GM13977 (cell line): ENCODE results near the gene VEGFA.

Experiments
- DNase-seq: peaks from one replicate; pipeline ENCODE4 v3.0.0; 2012; ENCODE audit warnings: low spot score
- in situ Hi-C: fragments of 300-500 bp; cut with MboI; formaldehyde crosslinking; loops from one replicate; pipeline ENCODE4 v1.12.0; 2022; ENCODE audit warnings: low sequenced_read_pairs, low pct_unique_long_range_greater_than_20kb, mixed read lengths, inconsistent platforms; ENCODE audit not compliant: unreplicated experiment
- TF ChIP-seq, protein P1 (sequence below): IDR thresholded peaks from 2 replicates; pipeline ENCODE4 v1.5.1; 2012; ENCODE audit warnings: mild to moderate bottlenecking, control low read depth; ENCODE audit not compliant: insufficient read depth; ENCODE audit errors: extremely low read depth, missing control alignments

VEGFA gene

GRCh38 chr6:43767553-43768505 lies 2.2 kb upstream of the VEGFA start:
- in situ Hi-C loops, result no loop called here
- no peak for DNase-seq
- TF ChIP-seq, protein P1, sequence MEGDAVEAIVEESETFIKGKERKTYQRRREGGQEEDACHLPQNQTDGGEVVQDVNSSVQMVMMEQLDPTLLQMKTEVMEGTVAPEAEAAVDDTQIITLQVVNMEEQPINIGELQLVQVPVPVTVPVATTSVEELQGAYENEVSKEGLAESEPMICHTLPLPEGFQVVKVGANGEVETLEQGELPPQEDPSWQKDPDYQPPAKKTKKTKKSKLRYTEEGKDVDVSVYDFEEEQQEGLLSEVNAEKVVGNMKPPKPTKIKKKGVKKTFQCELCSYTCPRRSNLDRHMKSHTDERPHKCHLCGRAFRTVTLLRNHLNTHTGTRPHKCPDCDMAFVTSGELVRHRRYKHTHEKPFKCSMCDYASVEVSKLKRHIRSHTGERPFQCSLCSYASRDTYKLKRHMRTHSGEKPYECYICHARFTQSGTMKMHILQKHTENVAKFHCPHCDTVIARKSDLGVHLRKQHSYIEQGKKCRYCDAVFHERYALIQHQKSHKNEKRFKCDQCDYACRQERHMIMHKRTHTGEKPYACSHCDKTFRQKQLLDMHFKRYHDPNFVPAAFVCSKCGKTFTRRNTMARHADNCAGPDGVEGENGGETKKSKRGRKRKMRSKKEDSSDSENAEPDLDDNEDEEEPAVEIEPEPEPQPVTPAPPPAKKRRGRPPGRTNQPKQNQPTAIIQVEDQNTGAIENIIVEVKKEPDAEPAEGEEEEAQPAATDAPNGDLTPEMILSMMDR, result no peak

GRCh38 chr6:43768506-43768860 lies 1.5 kb upstream of the VEGFA start:
- in situ Hi-C loops, result no loop called here
- no peak for DNase-seq
- TF ChIP-seq, protein P1, result no peak

DNA sequence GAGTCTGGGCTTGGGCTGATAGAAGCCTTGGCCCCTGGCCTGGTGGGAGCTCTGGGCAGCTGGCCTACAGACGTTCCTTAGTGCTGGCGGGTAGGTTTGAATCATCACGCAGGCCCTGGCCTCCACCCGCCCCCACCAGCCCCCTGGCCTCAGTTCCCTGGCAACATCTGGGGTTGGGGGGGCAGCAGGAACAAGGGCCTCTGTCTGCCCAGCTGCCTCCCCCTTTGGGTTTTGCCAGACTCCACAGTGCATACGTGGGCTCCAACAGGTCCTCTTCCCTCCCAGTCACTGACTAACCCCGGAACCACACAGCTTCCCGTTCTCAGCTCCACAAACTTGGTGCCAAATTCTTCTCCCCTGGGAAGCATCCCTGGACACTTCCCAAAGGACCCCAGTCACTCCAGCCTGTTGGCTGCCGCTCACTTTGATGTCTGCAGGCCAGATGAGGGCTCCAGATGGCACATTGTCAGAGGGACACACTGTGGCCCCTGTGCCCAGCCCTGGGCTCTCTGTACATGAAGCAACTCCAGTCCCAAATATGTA lies 957 bp upstream of the VEGFA start:
- DNase-seq, result no peak
- TF ChIP-seq, protein P1, result no peak
- in situ Hi-C loops, result no loop called here

DNA sequence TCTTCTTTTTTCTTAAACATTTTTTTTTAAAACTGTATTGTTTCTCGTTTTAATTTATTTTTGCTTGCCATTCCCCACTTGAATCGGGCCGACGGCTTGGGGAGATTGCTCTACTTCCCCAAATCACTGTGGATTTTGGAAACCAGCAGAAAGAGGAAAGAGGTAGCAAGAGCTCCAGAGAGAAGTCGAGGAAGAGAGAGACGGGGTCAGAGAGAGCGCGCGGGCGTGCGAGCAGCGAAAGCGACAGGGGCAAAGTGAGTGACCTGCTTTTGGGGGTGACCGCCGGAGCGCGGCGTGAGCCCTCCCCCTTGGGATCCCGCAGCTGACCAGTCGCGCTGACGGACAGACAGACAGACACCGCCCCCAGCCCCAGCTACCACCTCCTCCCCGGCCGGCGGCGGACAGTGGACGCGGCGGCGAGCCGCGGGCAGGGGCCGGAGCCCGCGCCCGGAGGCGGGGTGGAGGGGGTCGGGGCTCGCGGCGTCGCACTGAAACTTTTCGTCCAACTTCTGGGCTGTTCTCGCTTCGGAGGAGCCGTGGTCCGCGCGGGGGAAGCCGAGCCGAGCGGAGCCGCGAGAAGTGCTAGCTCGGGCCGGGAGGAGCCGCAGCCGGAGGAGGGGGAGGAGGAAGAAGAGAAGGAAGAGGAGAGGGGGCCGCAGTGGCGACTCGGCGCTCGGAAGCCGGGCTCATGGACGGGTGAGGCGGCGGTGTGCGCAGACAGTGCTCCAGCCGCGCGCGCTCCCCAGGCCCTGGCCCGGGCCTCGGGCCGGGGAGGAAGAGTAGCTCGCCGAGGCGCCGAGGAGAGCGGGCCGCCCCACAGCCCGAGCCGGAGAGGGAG lies 580 bp downstream of the VEGFA start:
- TF ChIP-seq, protein P1, result no peak
- DNase-seq, result peak; percentile 77
- in situ Hi-C loops, result loop anchor here (10.0 kb wide), 1 partner anchor 304 kb away; no protein-coding TSS in a partner anchor

DNA sequence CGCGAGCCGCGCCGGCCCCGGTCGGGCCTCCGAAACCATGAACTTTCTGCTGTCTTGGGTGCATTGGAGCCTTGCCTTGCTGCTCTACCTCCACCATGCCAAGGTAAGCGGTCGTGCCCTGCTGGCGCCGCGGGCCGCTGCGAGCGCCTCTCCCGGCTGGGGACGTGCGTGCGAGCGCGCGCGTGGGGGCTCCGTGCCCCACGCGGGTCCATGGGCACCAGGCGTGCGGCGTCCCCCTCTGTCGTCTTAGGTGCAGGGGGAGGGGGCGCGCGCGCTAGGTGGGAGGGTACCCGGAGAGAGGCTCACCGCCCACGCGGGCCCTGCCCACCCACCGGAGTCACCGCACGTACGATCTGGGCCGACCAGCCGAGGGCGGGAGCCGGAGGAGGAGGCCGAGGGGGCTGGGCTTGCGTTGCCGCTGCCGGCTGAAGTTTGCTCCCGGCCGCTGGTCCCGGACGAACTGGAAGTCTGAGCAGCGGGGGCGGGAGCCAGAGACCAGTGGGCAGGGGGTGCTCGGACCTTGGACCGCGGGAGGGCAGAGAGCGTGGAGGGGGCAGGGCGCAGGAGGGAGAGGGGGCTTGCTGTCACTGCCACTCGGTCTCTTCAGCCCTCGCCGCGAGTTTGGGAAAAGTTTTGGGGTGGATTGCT lies 1.3 kb downstream of the VEGFA start:
- TF ChIP-seq, protein P1, result peak; percentile 11
- peak; percentile 81 for DNase-seq
- in situ Hi-C loops, result loop anchor here (10.0 kb wide), 1 partner anchor 303 kb away; no protein-coding TSS in a partner anchor
